ENCODE data around the gene GPBAR1.
"Not testable (repeated sequence)": the region's sequence is repeated elsewhere in the genome, so short reads cannot be mapped to it uniquely, and the experiment has no call there.

GPBAR1 gene

DNA sequence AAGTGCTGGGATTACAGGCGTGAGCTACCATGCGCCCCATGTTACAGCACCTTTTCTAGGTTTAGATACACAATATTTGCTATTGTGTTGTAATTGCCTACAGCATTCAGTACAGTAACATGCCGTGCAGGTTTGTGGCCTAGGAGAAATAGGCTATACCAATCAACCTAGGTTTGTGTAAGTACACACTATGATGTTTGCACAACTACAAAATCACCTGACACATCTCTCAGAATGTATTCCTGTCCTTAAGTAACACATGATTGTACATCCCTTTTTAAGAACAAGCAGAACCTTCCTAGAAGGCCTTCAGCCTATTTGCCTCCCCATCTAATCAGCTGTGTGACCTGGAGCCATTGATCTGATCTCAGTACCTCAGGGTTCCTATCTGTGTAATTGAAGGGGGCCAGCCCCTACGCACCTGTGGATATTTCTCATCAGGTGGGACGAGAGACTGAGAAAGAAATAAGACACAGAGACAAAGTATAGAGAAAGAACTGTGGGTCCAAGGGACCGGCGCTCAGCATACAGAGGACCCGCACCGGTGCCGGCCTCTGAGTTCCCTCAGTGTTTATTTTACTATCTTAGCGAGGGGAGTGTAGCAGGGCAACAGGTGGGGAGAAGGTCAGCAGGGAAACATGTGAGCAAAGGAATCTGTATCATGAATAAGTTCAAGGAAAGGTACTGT, 50.2 kb downstream of the GPBAR1 start:
- DNase-seq (ENCODE audit: low read depth, low spot score), result no peak

DNA sequence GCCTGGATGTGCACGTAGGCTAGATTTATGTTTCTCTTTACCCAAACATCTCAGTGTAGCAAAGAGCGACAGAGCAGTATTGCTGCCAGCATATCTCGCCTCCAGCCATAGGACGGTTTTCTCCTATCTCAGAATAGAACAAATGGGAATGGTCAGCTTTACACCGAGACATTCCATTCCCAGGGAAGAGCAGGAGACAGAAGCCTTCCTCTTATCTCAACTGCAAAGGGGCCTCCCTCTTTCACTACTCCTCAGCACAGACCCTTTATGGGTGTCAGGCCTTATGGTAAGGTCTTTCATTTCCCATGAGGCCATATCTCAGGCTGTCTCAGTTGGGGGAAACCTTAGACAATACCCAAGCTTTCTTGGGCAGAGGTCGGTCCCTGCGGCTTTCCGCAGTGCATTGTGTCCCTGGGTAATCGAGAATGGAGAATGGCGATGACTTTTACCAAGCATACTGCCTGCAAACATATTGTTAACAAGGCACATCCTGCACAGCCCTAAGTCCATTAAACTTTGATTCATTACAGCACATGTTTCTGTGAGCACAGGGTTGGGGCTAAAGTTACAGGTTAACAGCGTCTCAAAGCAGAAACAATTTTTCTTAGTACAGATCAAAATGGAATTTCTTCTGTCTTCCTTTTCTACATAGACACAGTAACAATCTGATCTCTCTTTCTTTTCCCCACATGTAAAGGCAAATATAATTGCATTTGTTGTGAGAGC, 50.9 kb downstream of the GPBAR1 start:
- not testable (repeated sequence) for DNase-seq (ENCODE audit: low read depth, low spot score)

DNA sequence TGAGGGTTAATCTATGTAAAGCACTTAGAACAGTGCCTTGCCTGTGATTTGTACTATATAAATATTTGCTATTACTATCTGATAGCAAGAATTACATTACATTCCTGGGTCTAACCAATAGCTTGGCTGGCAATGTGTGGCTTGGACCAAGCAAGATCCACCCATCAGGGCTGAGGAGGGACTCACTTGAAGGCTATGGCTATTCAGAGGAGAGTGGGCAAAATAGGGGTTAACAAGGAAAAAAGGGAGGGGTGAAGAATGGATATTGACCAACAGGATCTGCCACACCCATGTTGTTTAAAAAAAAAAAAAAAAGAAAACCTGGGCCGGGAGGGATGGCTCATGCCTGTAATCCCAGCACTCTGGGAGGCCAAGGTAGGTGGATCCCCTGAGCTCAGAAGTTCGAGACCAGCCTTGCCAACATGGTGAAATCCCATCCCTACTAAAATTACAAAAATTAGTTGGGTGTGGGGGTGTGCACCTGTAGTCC, 51.5 kb downstream of the GPBAR1 start:
- no peak for DNase-seq (ENCODE audit: low read depth, low spot score)

DNA sequence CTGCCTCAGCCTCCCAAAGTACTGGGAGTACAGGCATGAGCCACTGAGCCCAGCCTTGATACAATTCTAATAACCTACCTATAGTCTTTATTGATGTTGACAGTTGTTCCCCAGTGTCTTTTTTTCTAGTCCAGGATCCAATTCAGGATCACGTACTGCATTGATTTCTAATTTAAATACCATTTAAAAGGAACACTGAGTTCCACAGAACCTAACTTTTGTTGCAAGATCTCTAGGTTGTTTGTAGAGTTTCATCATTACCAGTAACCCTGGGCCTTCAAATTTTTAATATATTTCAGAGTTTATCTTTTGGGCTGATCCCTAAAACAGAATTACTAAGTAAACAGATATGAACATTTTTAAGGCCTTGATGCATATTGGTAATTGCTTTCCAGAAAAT, 52.5 kb downstream of the GPBAR1 start:
- no peak for DNase-seq (ENCODE audit: low read depth, low spot score)
